Neuronal stem cell (in vitro differentiated cells): Measurements from ENCODE around the gene ARHGAP9.

ENCODE experiments used
- DNase-seq: peaks from one replicate; pipeline ENCODE4 v3.0.0-alpha.2; 2013; ENCODE audit warnings: low spot score
- H2AFZ ChIP-seq: one replicate; pipeline ENCODE4 v1.6.1; 2013; ENCODE audit warnings: mild to moderate bottlenecking, low read length, inconsistent platforms
- H2AK5ac ChIP-seq: 2 replicates; pipeline ENCODE4 v1.6.1; 2013; ENCODE audit warnings: low read depth, mild to moderate bottlenecking, inconsistent platforms, low read length, moderate library complexity, mixed read lengths
- H2BK120ac ChIP-seq: 2 replicates; pipeline ENCODE4 v1.6.1; 2013; ENCODE audit warnings: low read depth, mild to moderate bottlenecking, inconsistent platforms, low read length, moderate library complexity, mixed read lengths
- H2BK12ac ChIP-seq: one replicate; pipeline ENCODE4 v1.6.1; 2013; ENCODE audit warnings: low read length, inconsistent platforms
- H2BK15ac ChIP-seq: 2 replicates; pipeline ENCODE4 v1.6.1; 2013; ENCODE audit warnings: mild to moderate bottlenecking, low read length, inconsistent platforms, mixed read lengths
- H2BK5ac ChIP-seq: one replicate; pipeline ENCODE4 v1.6.1; 2013; ENCODE audit warnings: inconsistent platforms, mild to moderate bottlenecking, low read length, moderate library complexity
- H3K14ac ChIP-seq: one replicate; pipeline ENCODE4 v1.6.1; 2013; ENCODE audit warnings: low read length, inconsistent platforms
- H3K18ac ChIP-seq: 2 replicates; pipeline ENCODE4 v1.6.1; 2013; ENCODE audit warnings: low read length, inconsistent platforms
- H3K23ac ChIP-seq: 2 replicates; pipeline ENCODE4 v1.6.1; 2013; ENCODE audit warnings: low read depth, mild to moderate bottlenecking, mixed read lengths, low read length, inconsistent platforms; ENCODE audit not compliant: poor library complexity
- H3K27ac ChIP-seq: replicated peaks from 3 replicates; pipeline ENCODE4 v1.5.1; 2013; ENCODE audit warnings: low read length, inconsistent platforms
- H3K27me3 ChIP-seq, 3 experiments: 2 replicates each; pipeline ENCODE4 v1.6.1; 2013; ENCODE audit warnings: low read length in 3 of 3, mild to moderate bottlenecking in 2 of 3, inconsistent platforms in 1 of 3, low read depth in 1 of 3, mixed read lengths in 1 of 3, moderate library complexity in 1 of 3; ENCODE audit not compliant: control insufficient read depth in 3 of 3, insufficient read depth in 3 of 3
- H3K36me3 ChIP-seq, 2 donors: replicated peaks in 1 of 2; 2 replicates each; pipeline ENCODE4 v1.6.1; 2013; ENCODE audit warnings: low read length in 2 of 2; ENCODE audit not compliant: control insufficient read depth in 2 of 2, insufficient read depth in 2 of 2
- H3K4ac ChIP-seq: 2 replicates; pipeline ENCODE4 v1.6.1; 2013; ENCODE audit warnings: inconsistent platforms, mild to moderate bottlenecking, low read length, moderate library complexity
- H3K4me1 ChIP-seq, 2 donors: 1 replicate in 1 of 2; 2 replicates in 1 of 2; pipeline ENCODE4 v1.6.1; 2013; ENCODE audit warnings: low read length in 2 of 2, low read depth in 1 of 2; ENCODE audit not compliant: control insufficient read depth in 2 of 2, insufficient read depth in 1 of 2
- H3K4me2 ChIP-seq: one replicate; pipeline ENCODE4 v1.6.1; 2013; ENCODE audit warnings: mild to moderate bottlenecking, low read length, inconsistent platforms; ENCODE audit not compliant: insufficient read depth, poor library complexity, severe bottlenecking
- H3K4me3 ChIP-seq, 2 donors: 2 replicates each; pipeline ENCODE4 v1.5.1; 2013; ENCODE audit warnings: low read length in 2 of 2, mild to moderate bottlenecking in 2 of 2, inconsistent platforms in 1 of 2, moderate library complexity in 1 of 2
- H3K79me1 ChIP-seq: one replicate; pipeline ENCODE4 v1.6.1; 2013; ENCODE audit warnings: low read depth, mild to moderate bottlenecking, inconsistent platforms, low read length, moderate library complexity
- H3K9ac ChIP-seq: one replicate; pipeline ENCODE4 v1.6.1; 2013; ENCODE audit warnings: mild to moderate bottlenecking, low read depth, low read length, inconsistent platforms; ENCODE audit not compliant: poor library complexity
- H3K9me3 ChIP-seq, 2 donors: replicated peaks in 1 of 2; 2 replicates each; pipeline versions ENCODE3 to v1.6.1; 2013; ENCODE audit warnings: low read length in 2 of 2, mild to moderate bottlenecking in 2 of 2, inconsistent platforms in 1 of 2, low read depth in 1 of 2, mixed read lengths in 1 of 2, moderate library complexity in 1 of 2; ENCODE audit not compliant: control insufficient read depth in 2 of 2, insufficient read depth in 1 of 2
- H4K8ac ChIP-seq: one replicate; pipeline ENCODE4 v1.6.1; 2013; ENCODE audit warnings: low read depth, mild to moderate bottlenecking, inconsistent platforms, low read length, moderate library complexity
- H4K91ac ChIP-seq: one replicate; pipeline ENCODE4 v1.6.1; 2013; ENCODE audit warnings: low read length, low read depth, mild to moderate bottlenecking, inconsistent platforms; ENCODE audit not compliant: poor library complexity
- WGBS, 2 donors: extraction: QIAGEN DNeasy Blood & Tissue Kit; methylation state at CpG; one replicate each; pipeline ENCODE4 v1.1.7; 2013; ENCODE audit warnings: missing lambda C conversion rate in 2 of 2, mixed read lengths in 1 of 2; ENCODE audit not compliant: insufficient read length in 2 of 2, insufficient replicate concordance in 1 of 2; ENCODE audit errors: extremely low coverage in 2 of 2; 5-methylcytosine and 5-hydroxymethylcytosine counted together

ARHGAP9 gene

GRCh38 chr12:57456737-57457490 is 22.8 kb downstream of the ARHGAP9 start:
- no peaks in the 10 kb centered on the region for H3K36me3 ChIP-seq
- no peak overlapping the region for H3K18ac ChIP-seq
- H2AFZ ChIP-seq, result no peak overlapping the region
- no peak overlapping the region for H3K4me3 ChIP-seq
- no peak overlapping the region for H4K91ac ChIP-seq
- no peak overlapping the region for H3K4me2 ChIP-seq
- no peak overlapping the region for H2BK120ac ChIP-seq
- H3K4me1 ChIP-seq, result peaks cover 34 to 36% of the 10 kb centered on the region in 2 donors
- H2AK5ac ChIP-seq, result peak overlapping the region; percentile 23
- peaks cover 2% of the 10 kb centered on the region for H3K79me1 ChIP-seq
- H3K27ac ChIP-seq, result no peak overlapping the region
- no CpG with 5 or more reads among the region's 6 CpGs for WGBS, 2 donors
- peaks cover 0 to 8% (median 0%) of the 10 kb centered on the region in 3 experiments for H3K27me3 ChIP-seq
- H3K23ac ChIP-seq, result peak overlapping the region; percentile 32
- H3K4ac ChIP-seq, result no peak overlapping the region
- no peak overlapping the region for H2BK15ac ChIP-seq
- H3K14ac ChIP-seq, result no peak overlapping the region
- H3K9ac ChIP-seq, result no peak overlapping the region
- no peaks in the 10 kb centered on the region for H3K9me3 ChIP-seq
- no peak overlapping the region for H4K8ac ChIP-seq
- DNase-seq, result no peak
- H2BK12ac ChIP-seq, result no peak overlapping the region
- no peak overlapping the region for H2BK5ac ChIP-seq

GRCh38 chr12:57456145-57456700 is 23.4 kb downstream of the ARHGAP9 start:
- H2BK15ac ChIP-seq, result no peak overlapping the region
- H3K9me3 ChIP-seq, result no peaks in the 10 kb centered on the region
- no peak overlapping the region for H3K18ac ChIP-seq
- peak; percentile 51 for DNase-seq
- H3K4me1 ChIP-seq, result peaks cover 30 to 31% of the 10 kb centered on the region in 2 donors
- peak overlapping the region; percentile 32 for H3K23ac ChIP-seq
- peaks cover 0 to 6% (median 0%) of the 10 kb centered on the region in 3 experiments for H3K27me3 ChIP-seq
- no peak overlapping the region for H3K9ac ChIP-seq
- no peak overlapping the region for H4K8ac ChIP-seq
- H2AK5ac ChIP-seq, result peak overlapping the region; percentile 23
- H4K91ac ChIP-seq, result no peak overlapping the region
- no peak overlapping the region for H2BK5ac ChIP-seq
- no peak overlapping the region for H2BK120ac ChIP-seq
- peaks cover 2% of the 10 kb centered on the region for H3K79me1 ChIP-seq
- H3K4me3 ChIP-seq, result no peak overlapping the region
- WGBS, 2 donors, result no CpG with 5 or more reads among the region's 15 CpGs
- no peak overlapping the region for H2BK12ac ChIP-seq
- H3K4me2 ChIP-seq, result no peak overlapping the region
- no peak overlapping the region for H3K14ac ChIP-seq
- H3K36me3 ChIP-seq, result no peaks in the 10 kb centered on the region
- H3K4ac ChIP-seq, result no peak overlapping the region
- H3K27ac ChIP-seq, result no peak overlapping the region
- H2AFZ ChIP-seq, result peak overlapping the region; percentile 51

- Histone ChIP-seq H3K79me1 (peaks cover 2% of the 10 kb centered on the region), H2BK15ac (peak overlapping the region; percentile 52), H2BK120ac (peak overlapping the region; percentile 30), H3K4ac (no peak overlapping the region), H3K18ac (peak overlapping the region; percentile 79), H2AK5ac (peak overlapping the region; percentile 65), H3K9ac (no peak overlapping the region), H3K4me1 (peaks cover 25 to 26% of the 10 kb centered on the region in 2 donors), H3K9me3 (no peaks in the 10 kb centered on the region), H3K36me3 (no peaks in the 10 kb centered on the region), H3K4me3 (peak overlapping the region in 1 of 2 donors; percentile 57), H4K8ac (peak overlapping the region; percentile 75), H3K23ac (peak overlapping the region; percentile 17), H3K27ac (no peak overlapping the region), H2BK5ac (peak overlapping the region; percentile 14), H2BK12ac (peak overlapping the region; percentile 50), H3K14ac (peak overlapping the region; percentile 73), H4K91ac (peak overlapping the region; percentile 19), H3K4me2 (no peak overlapping the region), H3K27me3 (peaks cover 0 to 6% (median 6%) of the 10 kb centered on the region in 3 experiments), H2AFZ (peak overlapping the region; percentile 62)
- WGBS, 2 donors, result no CpG with 5 or more reads among the region's 10 CpGs
- DNase-seq, result no peak
Observed at GRCh38 chr12:57455374-57456144, 24.1 kb downstream of the ARHGAP9 start.
